ENCODE results near the gene SLITRK3. TPM values are rescaled to one million over a fixed set of nuclear protein-coding genes. Genes with fewer than 3 reads are reported as not detected.

Gene SLITRK3
- polyA plus RNA-seq, 1 experiment: not detected

DNA sequence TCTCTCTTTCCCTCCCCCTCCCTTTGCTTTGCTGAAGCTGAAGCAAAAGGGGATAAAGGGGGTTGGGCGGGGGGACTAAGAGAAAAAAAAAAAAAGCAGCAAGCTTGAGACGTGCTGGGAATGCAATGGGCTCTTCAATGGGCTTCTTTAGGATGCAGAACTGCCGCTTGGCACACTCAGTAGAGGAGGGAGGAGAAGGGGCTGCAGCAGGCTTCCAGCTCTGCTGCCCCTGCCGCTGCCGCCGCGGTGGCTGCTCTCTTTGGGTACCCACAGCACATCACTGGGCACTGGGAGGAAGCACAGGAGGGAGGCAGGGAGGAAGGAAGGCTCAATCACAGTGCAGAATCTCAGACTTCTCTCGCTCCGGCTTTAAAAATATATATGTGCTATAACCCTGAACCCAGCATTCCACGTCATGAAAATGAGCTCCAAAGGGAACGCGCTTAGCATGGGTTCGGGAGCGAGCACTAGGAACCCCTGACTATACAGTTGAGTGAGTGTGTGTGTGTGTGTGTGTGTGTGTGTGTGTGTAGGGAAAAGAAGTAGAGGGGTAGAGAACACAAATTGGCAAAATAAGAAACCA is 3.5 kb downstream of the SLITRK3 start:
- H3K4me3 ChIP-seq (ENCODE audit: low read depth, low read length): no peak overlapping the region
- H3K27me3 ChIP-seq (ENCODE audit: control insufficient read depth, insufficient read depth, low read length): peaks cover 38% of the 10 kb centered on the region
- H3K9me3 ChIP-seq (ENCODE audit: control insufficient read depth, insufficient read depth, low read length): no peaks in the 10 kb centered on the region
- POLR2A ChIA-PET: no interaction called here
- TF ChIP-seq, protein P1, sequence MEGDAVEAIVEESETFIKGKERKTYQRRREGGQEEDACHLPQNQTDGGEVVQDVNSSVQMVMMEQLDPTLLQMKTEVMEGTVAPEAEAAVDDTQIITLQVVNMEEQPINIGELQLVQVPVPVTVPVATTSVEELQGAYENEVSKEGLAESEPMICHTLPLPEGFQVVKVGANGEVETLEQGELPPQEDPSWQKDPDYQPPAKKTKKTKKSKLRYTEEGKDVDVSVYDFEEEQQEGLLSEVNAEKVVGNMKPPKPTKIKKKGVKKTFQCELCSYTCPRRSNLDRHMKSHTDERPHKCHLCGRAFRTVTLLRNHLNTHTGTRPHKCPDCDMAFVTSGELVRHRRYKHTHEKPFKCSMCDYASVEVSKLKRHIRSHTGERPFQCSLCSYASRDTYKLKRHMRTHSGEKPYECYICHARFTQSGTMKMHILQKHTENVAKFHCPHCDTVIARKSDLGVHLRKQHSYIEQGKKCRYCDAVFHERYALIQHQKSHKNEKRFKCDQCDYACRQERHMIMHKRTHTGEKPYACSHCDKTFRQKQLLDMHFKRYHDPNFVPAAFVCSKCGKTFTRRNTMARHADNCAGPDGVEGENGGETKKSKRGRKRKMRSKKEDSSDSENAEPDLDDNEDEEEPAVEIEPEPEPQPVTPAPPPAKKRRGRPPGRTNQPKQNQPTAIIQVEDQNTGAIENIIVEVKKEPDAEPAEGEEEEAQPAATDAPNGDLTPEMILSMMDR (IDR thresholded peaks at IDR 0.05; ENCODE audit: low read depth, low read length): no peak
- H3K27ac ChIP-seq (ENCODE audit: low read depth, low read length): no peak overlapping the region
- CTCF ChIA-PET: interaction anchor here (0.6 to 6.7 kb wide), 3 partner anchors 14 to 1790 kb away, joined by 3 to 35 read pairs (median 3); no protein-coding TSS in a partner anchor
- DNase-seq (ENCODE audit: low read depth, low spot score): no peak

DNA sequence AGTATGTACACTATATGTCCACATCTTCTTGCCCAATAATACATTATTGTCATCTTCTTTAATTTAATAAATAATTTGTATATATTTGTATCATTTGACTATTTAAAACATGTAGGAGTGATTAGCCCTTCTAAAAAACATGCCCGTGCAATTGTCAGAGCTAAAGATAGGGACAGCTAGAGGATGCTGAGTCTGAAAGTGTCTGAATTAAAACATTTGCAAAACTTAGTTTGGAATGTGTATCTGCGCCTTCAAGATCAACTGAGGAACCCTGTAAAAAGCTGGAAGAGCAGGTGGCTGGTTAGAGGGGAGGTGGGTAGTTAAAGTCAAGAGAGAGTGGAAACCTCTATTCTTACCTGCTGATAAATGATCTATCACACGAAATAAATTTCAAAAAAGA is 4.7 kb downstream of the SLITRK3 start:
- DNase-seq (ENCODE audit: low read depth, low spot score): no peak
- ChIA-PET POLR2A (no interaction called here), CTCF (interaction anchor here (6.7 kb wide), 1 partner anchor 15 kb away, joined by 35 read pairs; no protein-coding TSS in a partner anchor)
- peaks cover 34% of the 10 kb centered on the region for H3K27me3 ChIP-seq (ENCODE audit: control insufficient read depth, insufficient read depth, low read length)
- TF ChIP-seq, protein P1 (IDR thresholded peaks at IDR 0.05; ENCODE audit: low read depth, low read length): no peak
- H3K9me3 ChIP-seq (ENCODE audit: control insufficient read depth, insufficient read depth, low read length): no peaks in the 10 kb centered on the region
- H3K27ac ChIP-seq (ENCODE audit: low read depth, low read length): no peak overlapping the region
- H3K4me3 ChIP-seq (ENCODE audit: low read depth, low read length): no peak overlapping the region

DNA sequence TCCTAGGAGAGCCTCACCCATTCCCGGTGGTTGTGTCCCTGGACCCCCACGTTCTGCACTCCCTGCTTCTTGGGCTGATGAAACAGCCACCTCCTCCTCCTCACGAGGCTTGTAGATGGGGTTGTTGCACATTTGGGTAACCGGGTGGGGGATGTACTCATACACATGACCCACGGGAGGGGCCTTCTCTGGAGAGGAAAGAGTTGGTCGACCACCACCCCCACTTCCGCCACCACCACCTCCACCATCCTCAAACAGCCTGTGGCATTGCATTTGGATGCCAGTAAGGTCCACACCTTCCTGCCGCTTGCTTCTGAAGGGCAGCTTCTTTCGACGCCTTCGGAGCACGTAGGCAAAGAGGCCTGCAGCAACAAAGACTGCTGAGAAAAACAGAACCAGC is 7.7 kb downstream of the SLITRK3 start:
- ChIA-PET CTCF (no interaction called here), POLR2A (no interaction called here)
- no peak for DNase-seq (ENCODE audit: low read depth, low spot score)
- no peak overlapping the region for H3K27ac ChIP-seq (ENCODE audit: low read depth, low read length)
- no peak overlapping the region for H3K4me3 ChIP-seq (ENCODE audit: low read depth, low read length)
- peaks cover 8% of the 10 kb centered on the region for H3K27me3 ChIP-seq (ENCODE audit: control insufficient read depth, insufficient read depth, low read length)
- TF ChIP-seq, protein P1 (IDR thresholded peaks at IDR 0.05; ENCODE audit: low read depth, low read length): no peak
- no peaks in the 10 kb centered on the region for H3K9me3 ChIP-seq (ENCODE audit: control insufficient read depth, insufficient read depth, low read length)

- Histone ChIP-seq H3K9me3 (ENCODE audit: control insufficient read depth, insufficient read depth, low read length) (no peaks in the 10 kb centered on the region), H3K4me3 (ENCODE audit: low read depth, low read length) (no peak overlapping the region), H3K27me3 (ENCODE audit: control insufficient read depth, insufficient read depth, low read length) (no peaks in the 10 kb centered on the region), H3K27ac (ENCODE audit: low read depth, low read length) (no peak overlapping the region)
- TF ChIP-seq, protein P1 (IDR thresholded peaks at IDR 0.05; ENCODE audit: low read depth, low read length): peak; percentile 93
- POLR2A ChIA-PET: no interaction called here
- DNase-seq (ENCODE audit: low read depth, low spot score): peak; percentile 2
- CTCF ChIA-PET: interaction anchor here (0.9 to 2.8 kb wide), 4 partner anchors 8 to 21 kb away, joined by 3 to 16 read pairs (median 4); no protein-coding TSS in a partner anchor
Measured at GRCh38 chr3:165185707-165186327, 10.4 kb downstream of the SLITRK3 start.

DNA sequence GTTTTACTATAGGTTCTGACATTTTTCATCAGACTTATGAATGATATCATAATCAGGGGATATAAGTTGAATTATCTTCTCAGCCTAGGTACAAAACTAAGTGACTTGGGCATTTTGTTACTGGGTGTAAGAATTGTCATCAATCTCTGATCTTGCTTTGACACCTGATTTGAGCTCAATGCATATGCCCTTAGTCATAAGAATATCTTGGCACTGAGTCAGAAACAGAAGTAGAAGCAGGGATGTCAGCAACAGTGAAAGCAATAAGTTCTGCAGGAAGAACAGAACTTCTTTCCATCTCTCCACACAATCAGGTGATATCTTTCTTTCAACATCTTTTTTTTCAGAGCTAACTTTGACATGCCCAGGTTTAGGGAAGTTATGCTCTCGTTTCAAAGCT is 14.6 kb downstream of the SLITRK3 start:
- Histone ChIP-seq H3K4me3 (ENCODE audit: low read depth, low read length) (no peak overlapping the region), H3K9me3 (ENCODE audit: control insufficient read depth, insufficient read depth, low read length) (no peaks in the 10 kb centered on the region), H3K27ac (ENCODE audit: low read depth, low read length) (no peak overlapping the region), H3K27me3 (ENCODE audit: control insufficient read depth, insufficient read depth, low read length) (no peaks in the 10 kb centered on the region)
- TF ChIP-seq, protein P1 (IDR thresholded peaks at IDR 0.05; ENCODE audit: low read depth, low read length): no peak
- CTCF ChIA-PET: no interaction called here
- POLR2A ChIA-PET: no interaction called here
- DNase-seq (ENCODE audit: low read depth, low spot score): no peak

All from AG04450 (cell line).